Measurements from ENCODE around the gene FAS.

GRCh38 chr10:88971221-88972061, 19.2 kb upstream of the FAS start:
- TF ChIP-seq CTCF (IDR thresholded peaks at IDR 0.05) (no peak), POLR2AphosphoS5 (IDR thresholded peaks at IDR 0.05) (peak in 2 of 3 donors; percentile 54 to 63)

Measured in transverse colon (tissue), 4 donors.